Natural killer cell (primary cell): Measurements from ENCODE around the gene FRMPD2. TPM values are rescaled to one million over a fixed set of nuclear protein-coding genes. Genes with fewer than 3 reads are reported as not detected.

ENCODE experiments used
- ATAC-seq, 3 donors: fragments of 150-1000 bp in 2 of 3; fragments of 200-7000 bp in 1 of 3; cut with Tn5 transposase; 1 replicate in 1 of 3; 2 replicates in 2 of 3; pipeline ENCODE4 v1.10.0; 2021; ENCODE audit warnings: mild to moderate bottlenecking in 2 of 3, moderate library complexity in 2 of 3
- DNase-seq, 2 donors: peaks; one replicate each; pipeline versions ENCODE4 v3.0.0 to v3.0.0-alpha.2; 2013 to 2021; ENCODE audit warnings: mixed read lengths in 1 of 2
- H3K27ac ChIP-seq: one replicate; pipeline ENCODE4 v1.5.1; 2013; ENCODE audit warnings: mild to moderate bottlenecking, low read length
- H3K27me3 ChIP-seq: one replicate; pipeline ENCODE4 v1.6.1; 2013; ENCODE audit warnings: low read length; ENCODE audit not compliant: control insufficient read depth, insufficient read depth
- H3K36me3 ChIP-seq: one replicate; pipeline ENCODE4 v1.6.1; 2013; ENCODE audit warnings: low read length; ENCODE audit not compliant: control insufficient read depth, insufficient read depth
- H3K4me1 ChIP-seq: one replicate; pipeline ENCODE4 v1.6.1; 2013; ENCODE audit warnings: low read length; ENCODE audit not compliant: control insufficient read depth, insufficient read depth
- H3K4me3 ChIP-seq: one replicate; pipeline ENCODE4 v1.5.1; 2013; ENCODE audit warnings: low read length
- H3K9me3 ChIP-seq: one replicate; pipeline ENCODE4 v1.6.1; 2013; ENCODE audit warnings: low read length; ENCODE audit not compliant: control insufficient read depth, insufficient read depth
- H3K27ac Mint-ChIP-seq, 2 donors: one replicate each; pipeline ENCODE4 v1.8.0; 2022; ENCODE audit warnings: mild to moderate bottlenecking in 2 of 2, mixed read lengths in 2 of 2, moderate library complexity in 1 of 2
- H3K27me3 Mint-ChIP-seq, 2 donors: one replicate each; pipeline ENCODE4 v1.8.0; 2022; ENCODE audit warnings: low read depth in 2 of 2, mixed read lengths in 2 of 2
- H3K36me3 Mint-ChIP-seq: one replicate; pipeline ENCODE4 v1.8.0; 2022; ENCODE audit warnings: mixed read lengths
- H3K4me1 Mint-ChIP-seq, 2 donors: one replicate each; pipeline ENCODE4 v1.8.0; 2022; ENCODE audit warnings: mixed read lengths in 2 of 2
- H3K4me3 Mint-ChIP-seq: one replicate; pipeline ENCODE4 v1.8.0; 2022; ENCODE audit warnings: mild to moderate bottlenecking, moderate library complexity, mixed read lengths
- H3K9me3 Mint-ChIP-seq, 2 donors: one replicate each; pipeline ENCODE4 v1.8.0; 2022; ENCODE audit warnings: mixed read lengths in 2 of 2
- CTCF ChIP-seq: fragments of 200-600 bp; IDR thresholded peaks from one replicate; pipeline ENCODE4 v1.8.0; 2022; ENCODE audit warnings: antibody characterized with exemption
- WGBS: methylation state at CpG from one replicate; pipeline ENCODE4 v1.1.7; 2013; ENCODE audit warnings: missing lambda C conversion rate; ENCODE audit not compliant: insufficient coverage; 5-methylcytosine and 5-hydroxymethylcytosine counted together
- intact Hi-C: fragments of 100-400 bp; cut with micrococcal nuclease; formaldehyde crosslinking; loops from one replicate; pipeline ENCODE4 v1.14.2; 2022
- total RNA-seq, 4 donors: library from RNA; stranded (reverse); fragments of 120-200 nt in 1 of 4; gene quantifications; one replicate each; pipeline versions ENCODE4 v1.2.3 to v1.2.4, GENCODE V29; 2013 to 2022

The FRMPD2 gene
- total RNA-seq, 3 donors from 2014 or later (not counting 1 experiment from before 2014, with no cell fraction given) = 0.20 TPM; not detected in 2

GRCh38 chr10:48216204-48216505 lies 58.3 kb downstream of the FRMPD2 start:
- H3K4me3 Mint-ChIP-seq = no peak overlapping the region
- Histone ChIP-seq H3K9me3 (no peaks in the 10 kb centered on the region), H3K4me1 (no peaks in the 10 kb centered on the region), H3K4me3 (no peak overlapping the region), H3K36me3 (no peaks in the 10 kb centered on the region), H3K27me3 (no peaks in the 10 kb centered on the region), H3K27ac (no peak overlapping the region)
- ATAC-seq = no peak
- TF ChIP-seq CTCF = no peak
- H3K27ac Mint-ChIP-seq = no peak overlapping the region
- intact Hi-C loops = no loop called here
- no peaks in the 10 kb centered on the region for H3K36me3 Mint-ChIP-seq
- peaks cover 0 to 18% of the 10 kb centered on the region in 2 donors for H3K27me3 Mint-ChIP-seq
- no peak for DNase-seq
- H3K4me1 Mint-ChIP-seq = no peaks in the 10 kb centered on the region
- peaks cover 0 to 2% of the 10 kb centered on the region in 2 donors for H3K9me3 Mint-ChIP-seq

- 81% methylated on average over 4 of the region's 5 CpGs for WGBS
- DNase-seq = peak; percentile 24 to 38
- peaks cover 0 to 18% of the 10 kb centered on the region in 2 donors for H3K27me3 Mint-ChIP-seq
- no peak overlapping the region for H3K27ac ChIP-seq
- H3K4me1 ChIP-seq = no peaks in the 10 kb centered on the region
- no peaks in the 10 kb centered on the region for H3K4me1 Mint-ChIP-seq
- peak; percentile 67 for TF ChIP-seq CTCF
- H3K27me3 ChIP-seq = no peaks in the 10 kb centered on the region
- no peak overlapping the region for H3K4me3 ChIP-seq
- H3K36me3 ChIP-seq = no peaks in the 10 kb centered on the region
- no peaks in the 10 kb centered on the region for H3K36me3 Mint-ChIP-seq
- H3K27ac Mint-ChIP-seq = no peak overlapping the region
- ATAC-seq = peak in 1 of 3 donors; percentile 57
- H3K9me3 Mint-ChIP-seq = peaks cover 0 to 2% of the 10 kb centered on the region in 2 donors
- no peaks in the 10 kb centered on the region for H3K9me3 ChIP-seq
- intact Hi-C loops = no loop called here
- no peak overlapping the region for H3K4me3 Mint-ChIP-seq
Measured at GRCh38 chr10:48215486-48216203, 58.9 kb downstream of the FRMPD2 start.

GRCh38 chr10:48214716-48215485 lies 59.6 kb downstream of the FRMPD2 start:
- Histone ChIP-seq H3K4me1 (no peaks in the 10 kb centered on the region), H3K36me3 (no peaks in the 10 kb centered on the region), H3K9me3 (no peaks in the 10 kb centered on the region), H3K27ac (no peak overlapping the region), H3K4me3 (no peak overlapping the region), H3K27me3 (no peaks in the 10 kb centered on the region)
- Mint-ChIP-seq H3K9me3 (peaks cover 0 to 2% of the 10 kb centered on the region in 2 donors), H3K27ac (no peak overlapping the region), H3K36me3 (no peaks in the 10 kb centered on the region), H3K4me3 (no peak overlapping the region), H3K4me1 (no peaks in the 10 kb centered on the region), H3K27me3 (peaks cover 0 to 13% of the 10 kb centered on the region in 2 donors)
- DNase-seq (no peak), ATAC-seq (no peak)
- 92% methylated on average over 5 of the region's 6 CpGs for WGBS
- intact Hi-C loops = no loop called here
- no peak for TF ChIP-seq CTCF
